Activated T-helper 17 cell treated with anti-CD3 and anti-CD28 coated beads, Interleukin-2, amount 50 U/mL, for 72 hours (primary cell): ENCODE data around the gene TCP11L1. TPM values are rescaled to one million over a fixed set of nuclear protein-coding genes. Genes with fewer than 3 reads are reported as not detected.
A peak's percentile ranks its signal among the peaks of the same experiment; 100 is the strongest.
"Not testable (repeated sequence)": the region's sequence is repeated elsewhere in the genome, so short reads cannot be mapped to it uniquely, and the experiment has no call there.

Source experiments
- ATAC-seq: fragments of 150-1000 bp; cut with Tn5 transposase; replicated peaks from 2 replicates; pipeline ENCODE4 v1.10.0; 2021; ENCODE audit warnings: mild to moderate bottlenecking, moderate library complexity
- H3K27ac Mint-ChIP-seq: one replicate; pipeline ENCODE4 v1.8.0; 2022; ENCODE audit warnings: mixed read lengths
- H3K27me3 Mint-ChIP-seq: one replicate; pipeline ENCODE4 v1.8.0; 2022; ENCODE audit warnings: mixed read lengths
- H3K36me3 Mint-ChIP-seq: one replicate; pipeline ENCODE4 v1.8.0; 2022; ENCODE audit warnings: low read depth, mild to moderate bottlenecking, mixed read lengths
- H3K4me1 Mint-ChIP-seq: one replicate; pipeline ENCODE4 v1.8.0; 2022; ENCODE audit warnings: mixed read lengths
- H3K4me3 Mint-ChIP-seq: one replicate; pipeline ENCODE4 v1.8.0; 2022; ENCODE audit warnings: mild to moderate bottlenecking, mixed read lengths
- H3K9me3 Mint-ChIP-seq: one replicate; pipeline ENCODE4 v1.8.0; 2022; ENCODE audit warnings: mixed read lengths
- total RNA-seq, 2 donors: library from RNA; stranded (reverse); gene quantifications; one replicate each; pipeline ENCODE4 v1.2.3, GENCODE V29; 2022

TCP11L1 gene
- total RNA-seq, 2 donors from 2014 or later: 13.3 to 14.6 TPM

DNA sequence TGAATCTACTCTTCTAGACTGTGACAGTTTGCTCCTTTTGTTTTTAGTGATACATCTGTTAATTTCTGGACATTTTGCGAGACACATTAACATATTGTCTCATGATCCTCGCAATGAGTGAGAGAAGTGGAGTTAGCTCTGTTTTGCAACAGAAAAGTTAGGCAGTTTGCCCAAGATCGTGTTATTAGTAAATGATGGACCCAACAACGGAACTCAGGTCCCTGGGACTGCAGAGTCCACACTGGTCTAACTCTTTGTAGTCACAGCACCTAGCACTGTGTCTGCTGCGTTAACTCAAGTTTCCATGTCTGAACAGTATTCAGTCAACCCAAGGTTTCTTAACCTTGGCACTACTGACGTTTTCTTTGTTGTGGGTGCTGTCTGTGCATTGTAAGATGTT is 20.5 kb upstream of the TCP11L1 start:
- H3K4me3 Mint-ChIP-seq: no peak overlapping the region
- peaks cover 6% of the 10 kb centered on the region for H3K4me1 Mint-ChIP-seq
- peaks cover 37% of the 10 kb centered on the region for H3K27me3 Mint-ChIP-seq
- no peak for ATAC-seq
- no peaks in the 10 kb centered on the region for H3K9me3 Mint-ChIP-seq
- H3K36me3 Mint-ChIP-seq: no peaks in the 10 kb centered on the region
- no peak overlapping the region for H3K27ac Mint-ChIP-seq

DNA sequence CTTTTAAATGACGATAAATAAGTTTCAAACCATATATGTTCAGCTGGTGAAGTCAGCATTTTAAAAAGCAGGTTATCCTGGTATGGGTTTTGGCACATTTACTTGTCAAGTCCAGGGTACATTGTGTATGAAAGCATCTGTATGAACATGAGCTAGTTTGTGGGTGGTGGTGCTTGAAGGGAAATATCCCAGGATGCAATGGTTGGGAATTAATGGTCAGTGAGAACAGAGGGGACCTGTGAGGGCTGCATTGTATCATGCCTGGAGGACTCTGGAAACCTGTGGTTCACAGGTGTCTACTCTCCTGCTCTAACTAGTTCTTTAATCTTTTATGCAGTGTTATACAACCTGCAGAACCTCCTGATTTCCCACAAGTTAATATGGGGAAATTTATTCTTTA is 17.9 kb upstream of the TCP11L1 start:
- no peak for ATAC-seq
- Mint-ChIP-seq H3K27ac (no peak overlapping the region), H3K36me3 (no peaks in the 10 kb centered on the region), H3K27me3 (peaks cover 33% of the 10 kb centered on the region), H3K4me1 (peaks cover 6% of the 10 kb centered on the region), H3K4me3 (no peak overlapping the region), H3K9me3 (no peaks in the 10 kb centered on the region)

DNA sequence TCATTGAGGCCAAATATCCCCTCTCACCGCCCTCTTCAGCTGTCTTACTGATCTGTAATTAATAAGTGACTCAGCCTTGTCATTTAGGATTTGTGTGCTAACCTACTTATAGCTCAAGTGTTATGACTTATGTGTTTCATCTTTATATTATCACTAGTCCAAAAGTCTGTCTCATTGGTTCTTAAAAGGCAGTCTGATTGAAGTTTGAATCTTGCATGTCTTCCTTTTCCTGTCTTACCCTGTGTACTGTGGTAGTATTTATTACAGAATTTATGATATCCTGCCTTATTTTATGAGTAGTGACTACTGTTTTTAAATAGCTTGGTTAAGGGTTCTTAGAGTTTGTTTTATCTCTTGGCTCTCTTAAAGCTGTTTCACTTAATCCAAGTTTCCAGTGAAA is 17.4 kb upstream of the TCP11L1 start:
- Mint-ChIP-seq H3K4me1 (peaks cover 6% of the 10 kb centered on the region), H3K4me3 (no peak overlapping the region), H3K9me3 (no peaks in the 10 kb centered on the region), H3K27ac (no peak overlapping the region), H3K27me3 (peaks cover 28% of the 10 kb centered on the region), H3K36me3 (no peaks in the 10 kb centered on the region)
- no peak for ATAC-seq

GRCh38 chr11:33025339-33025722 is 14.0 kb upstream of the TCP11L1 start:
- Mint-ChIP-seq H3K4me3 (no peak overlapping the region), H3K9me3 (no peaks in the 10 kb centered on the region)
- ATAC-seq: no peak

DNA sequence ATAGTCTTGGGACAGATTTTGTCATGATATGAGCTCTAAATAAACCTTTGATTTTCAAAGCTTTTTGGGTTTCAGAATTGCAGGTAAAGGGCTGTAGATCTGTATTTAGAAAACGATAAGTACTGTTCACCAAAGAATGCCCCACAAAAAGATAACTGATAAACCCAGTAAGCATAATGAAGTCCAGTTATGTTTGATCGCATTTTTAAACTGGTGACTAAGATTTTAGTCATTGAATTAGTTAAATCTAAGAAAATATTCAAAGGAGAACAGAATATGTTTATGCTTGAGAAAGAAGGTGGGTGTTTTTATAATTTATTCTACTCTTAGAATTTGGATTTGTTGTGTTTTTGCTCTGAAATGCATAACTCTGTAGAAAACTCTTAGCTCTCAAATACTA is 12.1 kb upstream of the TCP11L1 start:
- Mint-ChIP-seq H3K4me3 (no peak overlapping the region), H3K36me3 (no peaks in the 10 kb centered on the region), H3K9me3 (no peaks in the 10 kb centered on the region), H3K27me3 (peaks cover 5% of the 10 kb centered on the region), H3K27ac (no peak overlapping the region), H3K4me1 (peaks cover under 1% of the 10 kb centered on the region)
- ATAC-seq: no peak

More at GRCh38 chr11:33025339-33025722, 14.0 kb upstream of the TCP11L1 start:
- Mint-ChIP-seq H3K36me3 (no peaks in the 10 kb centered on the region), H3K4me1 (peaks cover 6% of the 10 kb centered on the region), H3K27ac (no peak overlapping the region), H3K27me3 (peaks cover 11% of the 10 kb centered on the region)

GRCh38 chr11:33027846-33028536 is 11.4 kb upstream of the TCP11L1 start:
- no peak for ATAC-seq
- Mint-ChIP-seq H3K9me3 (no peaks in the 10 kb centered on the region), H3K36me3 (no peaks in the 10 kb centered on the region), H3K4me3 (no peak overlapping the region), H3K4me1 (no peaks in the 10 kb centered on the region), H3K27me3 (peaks cover 11% of the 10 kb centered on the region), H3K27ac (no peak overlapping the region)

GRCh38 chr11:33028537-33028914 is 10.8 kb upstream of the TCP11L1 start:
- Mint-ChIP-seq H3K4me3 (no peak overlapping the region), H3K9me3 (no peaks in the 10 kb centered on the region), H3K27ac (no peak overlapping the region), H3K36me3 (no peaks in the 10 kb centered on the region), H3K27me3 (peaks cover 12% of the 10 kb centered on the region), H3K4me1 (no peaks in the 10 kb centered on the region)
- ATAC-seq: no peak

GRCh38 chr11:33029218-33029617 is 10.2 kb upstream of the TCP11L1 start:
- H3K27me3 Mint-ChIP-seq: peaks cover 12% of the 10 kb centered on the region
- H3K9me3 Mint-ChIP-seq, H3K4me1 Mint-ChIP-seq, H3K4me3 Mint-ChIP-seq, ATAC-seq, H3K36me3 Mint-ChIP-seq, H3K27ac Mint-ChIP-seq: not testable (repeated sequence)

DNA sequence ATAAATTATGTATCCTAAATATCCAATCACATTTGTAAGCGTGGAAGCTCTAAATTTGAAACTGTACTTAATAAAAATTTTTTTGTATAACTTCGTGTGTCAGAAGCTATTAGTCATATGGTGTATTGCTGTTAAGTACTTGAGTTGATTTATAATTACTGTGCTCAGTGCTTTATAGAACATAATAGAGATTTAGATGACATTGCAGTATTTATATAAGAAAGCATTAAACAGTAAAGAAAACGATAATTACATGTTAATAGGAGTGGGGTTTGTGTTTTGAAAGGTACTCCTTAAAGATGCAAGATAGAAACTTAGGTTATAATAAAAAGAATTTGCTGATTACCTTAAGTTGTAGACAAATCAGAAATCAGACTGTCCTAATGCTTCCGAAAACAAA is 5.9 kb upstream of the TCP11L1 start:
- H3K27ac Mint-ChIP-seq: no peak overlapping the region
- no peak overlapping the region for H3K4me3 Mint-ChIP-seq
- peaks cover 14% of the 10 kb centered on the region for H3K27me3 Mint-ChIP-seq
- H3K9me3 Mint-ChIP-seq: no peaks in the 10 kb centered on the region
- H3K36me3 Mint-ChIP-seq: no peaks in the 10 kb centered on the region
- ATAC-seq: no peak
- H3K4me1 Mint-ChIP-seq: no peaks in the 10 kb centered on the region

DNA sequence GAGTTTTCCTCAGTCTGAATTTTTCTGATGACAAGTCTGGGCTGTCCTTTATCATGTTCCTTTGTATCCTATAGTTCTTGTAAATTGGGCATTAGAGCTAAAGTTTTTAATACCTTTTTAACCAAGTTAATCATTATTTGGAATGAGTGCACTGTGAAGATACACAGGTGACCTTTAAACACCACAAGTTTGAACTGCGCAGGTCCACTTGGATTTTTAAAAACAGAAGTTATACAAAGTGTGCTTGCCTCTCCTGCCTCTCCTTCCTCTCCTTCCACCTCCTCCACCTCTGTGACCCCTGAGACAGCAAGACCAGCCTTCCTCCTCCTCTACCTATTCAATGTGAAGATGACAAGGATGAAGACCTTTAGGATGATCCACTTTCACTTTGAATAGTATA is 4.4 kb upstream of the TCP11L1 start:
- no peaks in the 10 kb centered on the region for H3K4me1 Mint-ChIP-seq
- no peaks in the 10 kb centered on the region for H3K36me3 Mint-ChIP-seq
- H3K9me3 Mint-ChIP-seq: no peaks in the 10 kb centered on the region
- no peak overlapping the region for H3K27ac Mint-ChIP-seq
- peaks cover 14% of the 10 kb centered on the region for H3K27me3 Mint-ChIP-seq
- H3K4me3 Mint-ChIP-seq: no peak overlapping the region
- no peak for ATAC-seq

- peaks cover under 1% of the 10 kb centered on the region for H3K27me3 Mint-ChIP-seq
- peak; percentile 71 for ATAC-seq
- peak overlapping the region; percentile 91 for H3K4me3 Mint-ChIP-seq
- H3K4me1 Mint-ChIP-seq: peaks cover 13% of the 10 kb centered on the region
- peak overlapping the region; percentile 96 for H3K27ac Mint-ChIP-seq
- no peaks in the 10 kb centered on the region for H3K9me3 Mint-ChIP-seq
- peaks cover 29% of the 10 kb centered on the region for H3K36me3 Mint-ChIP-seq
These were observed 875 bp downstream of the TCP11L1 start for GRCh38 chr11:33040033-33040861.

- Mint-ChIP-seq H3K36me3 (peaks cover 36% of the 10 kb centered on the region), H3K4me3 (peak overlapping the region; percentile 91), H3K27me3 (no peaks in the 10 kb centered on the region), H3K4me1 (peaks cover 13% of the 10 kb centered on the region), H3K27ac (peak overlapping the region; percentile 96), H3K9me3 (no peaks in the 10 kb centered on the region)
- peak; percentile 52 for ATAC-seq
These were observed 1.6 kb downstream of the TCP11L1 start for GRCh38 chr11:33040862-33041453.

GRCh38 chr11:33043221-33043830 is 4.0 kb downstream of the TCP11L1 start:
- H3K4me1 Mint-ChIP-seq: peaks cover 13% of the 10 kb centered on the region
- no peaks in the 10 kb centered on the region for H3K9me3 Mint-ChIP-seq
- peaks cover 60% of the 10 kb centered on the region for H3K36me3 Mint-ChIP-seq
- no peaks in the 10 kb centered on the region for H3K27me3 Mint-ChIP-seq
- peak; percentile 30 for ATAC-seq
- H3K4me3 Mint-ChIP-seq: peak overlapping the region; percentile 56
- H3K27ac Mint-ChIP-seq: peak overlapping the region; percentile 74

GRCh38 chr11:33044285-33044756 is 4.9 kb downstream of the TCP11L1 start:
- Mint-ChIP-seq H3K36me3 (peaks cover 65% of the 10 kb centered on the region), H3K4me1 (peaks cover 13% of the 10 kb centered on the region), H3K27me3 (no peaks in the 10 kb centered on the region), H3K9me3 (no peaks in the 10 kb centered on the region), H3K4me3 (no peak overlapping the region), H3K27ac (no peak overlapping the region)
- no peak for ATAC-seq
